Left forelimb (tissue), 1 donor: ENCODE results near the gene SMYD3.
A peak's percentile ranks its signal among the peaks of the same experiment; 100 is the strongest.

ENCODE experiments used
- DNase-seq: peaks from one replicate; pipeline ENCODE4 v3.0.0-alpha.2; 2018; ENCODE audit warnings: low spot score

SMYD3 gene

GRCh38 chr1:245871915-245872314 is 635.2 kb downstream of the SMYD3 start:
- no peak for DNase-seq

- DNase-seq, result no peak
Observed at GRCh38 chr1:245871191-245871590, 635.9 kb downstream of the SMYD3 start.

- DNase-seq, result no peak
Observed at GRCh38 chr1:245870698-245871097, 636.4 kb downstream of the SMYD3 start.

- DNase-seq, result no peak
Observed at GRCh38 chr1:245869847-245870246, 637.2 kb downstream of the SMYD3 start.

- DNase-seq, result no peak
Observed at GRCh38 chr1:245867738-245868137, 639.3 kb downstream of the SMYD3 start.

GRCh38 chr1:245864872-245865271 is 642.2 kb downstream of the SMYD3 start:
- no peak for DNase-seq

GRCh38 chr1:245863566-245864184 is 643.4 kb downstream of the SMYD3 start:
- DNase-seq, result no peak

GRCh38 chr1:245862812-245863540 is 644.1 kb downstream of the SMYD3 start:
- no peak for DNase-seq

GRCh38 chr1:245860657-245861544 is 646.2 kb downstream of the SMYD3 start:
- no peak for DNase-seq

- no peak for DNase-seq
Observed at GRCh38 chr1:245859493-245860114, 647.5 kb downstream of the SMYD3 start.

GRCh38 chr1:245858722-245859492 is 648.2 kb downstream of the SMYD3 start:
- DNase-seq, result no peak

- DNase-seq, result no peak
Observed at GRCh38 chr1:245858022-245858721, 648.9 kb downstream of the SMYD3 start.

- peak; percentile 28 for DNase-seq
Observed at GRCh38 chr1:245856944-245857531, 650.0 kb downstream of the SMYD3 start.

GRCh38 chr1:245855846-245856730 is 651.0 kb downstream of the SMYD3 start:
- DNase-seq, result peak; percentile 37

- no peak for DNase-seq
Observed at GRCh38 chr1:245853291-245853690, 653.8 kb downstream of the SMYD3 start.

GRCh38 chr1:245843101-245843500 is 664.0 kb downstream of the SMYD3 start:
- DNase-seq, result no peak

- no peak for DNase-seq
Observed at GRCh38 chr1:245842106-245842505, 665.0 kb downstream of the SMYD3 start.

- no peak for DNase-seq
Observed at GRCh38 chr1:245840971-245841370, 666.1 kb downstream of the SMYD3 start.

- DNase-seq, result no peak
Observed at GRCh38 chr1:245837718-245838117, 669.4 kb downstream of the SMYD3 start.
